ENCODE data around the gene IRAK1. TPM values are rescaled to one million over a fixed set of nuclear protein-coding genes. Genes with fewer than 3 reads are reported as not detected.

The IRAK1 gene
- total and polyA plus RNA-seq, 2 of the 8 experiments (the other 6 are each of a cell fraction or from before 2014, with no cell fraction given) = 26.6 to 41.7 TPM

GRCh38 chrX:153992180-153992579, 27.5 kb downstream of the IRAK1 start (continued):
- TF ChIP-seq CHD7 (IDR thresholded peaks at IDR 0.05; ENCODE audit: insufficient replicate concordance, low read length) = no peak
- TF ChIP-seq POLR2AphosphoS5 (IDR thresholded peaks at IDR 0.05; ENCODE audit: low read depth, low read length) = no peak
- no peak for TF ChIP-seq TEAD4 (IDR thresholded peaks at IDR 0.05; ENCODE audit: low read depth, low read length)
- no peak for TF ChIP-seq KDM5A (IDR thresholded peaks at IDR 0.05; ENCODE audit: low read length)
- no peak for TF ChIP-seq SP2 (IDR thresholded peaks at IDR 0.05; ENCODE audit: low read length)
